Stimulated activated naive CD8-positive, alpha-beta T cell treated with anti-CD3 and anti-CD28 coated beads, Interleukin-15, Interleukin-2, amounts not matched to agents 100 U/mL and 50 U/mL, for 24 hours (primary cell): ENCODE data around the gene CARD19.

Experiments used
- ATAC-seq: fragments of 150-1000 bp; cut with Tn5 transposase; one replicate; pipeline ENCODE4 v1.10.0; 2021
- DNase-seq: peaks from one replicate; pipeline ENCODE4 v3.0.0; 2021

Gene CARD19

GRCh38 chr9:93161786-93162562 lies 66.0 kb downstream of the CARD19 start:
- ATAC-seq (no peak), DNase-seq (no peak)
